Measurements from ENCODE around the gene CARMIL3. TPM values are rescaled to one million over a fixed set of nuclear protein-coding genes. Genes with fewer than 3 reads are reported as not detected.

Gene CARMIL3
- polyA plus RNA-seq, 5 donors = 0.72 to 1.7 (median 1.1) TPM

GRCh38 chr14:24074625-24075484 is 23.0 kb downstream of the CARMIL3 start:
- no peak for DNase-seq

DNA sequence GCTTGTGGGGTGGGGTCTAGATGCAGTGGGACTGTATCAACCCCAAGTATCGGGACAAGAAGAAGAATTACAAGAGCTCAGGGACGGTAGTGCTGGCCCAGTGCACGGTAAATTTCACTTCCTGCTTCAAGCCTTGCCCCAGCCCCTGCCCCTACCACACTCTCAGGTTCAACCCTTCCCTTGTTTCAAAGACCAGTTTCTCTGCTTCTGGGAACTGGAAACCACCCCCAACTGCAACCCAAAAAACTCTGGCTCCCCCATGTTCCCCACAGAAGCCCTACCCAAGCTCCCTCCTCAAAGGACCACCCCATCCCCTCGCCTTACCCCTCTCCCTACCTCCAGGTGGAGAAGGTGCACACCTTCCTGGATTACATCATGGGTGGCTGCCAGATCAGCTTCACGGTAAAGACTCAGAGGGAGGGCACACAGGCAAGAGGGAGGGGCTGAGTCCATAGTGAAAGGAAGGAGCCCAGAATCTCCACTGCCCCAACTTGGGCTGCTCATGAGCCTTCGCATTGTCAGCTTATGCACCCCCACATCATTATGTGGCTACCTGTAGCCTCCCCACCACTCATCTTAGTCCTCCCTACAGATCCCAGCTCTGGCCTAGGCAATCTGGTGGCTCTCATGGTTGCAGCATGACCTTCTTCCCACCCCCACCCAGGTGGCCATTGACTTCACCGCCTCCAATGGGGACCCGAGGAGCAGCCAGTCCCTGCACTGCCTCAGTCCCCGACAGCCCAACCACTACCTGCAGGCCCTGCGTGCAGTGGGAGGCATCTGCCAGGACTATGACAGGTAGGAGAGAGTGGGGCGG is 23.9 kb downstream of the CARMIL3 start:
- no peak for DNase-seq

DNA sequence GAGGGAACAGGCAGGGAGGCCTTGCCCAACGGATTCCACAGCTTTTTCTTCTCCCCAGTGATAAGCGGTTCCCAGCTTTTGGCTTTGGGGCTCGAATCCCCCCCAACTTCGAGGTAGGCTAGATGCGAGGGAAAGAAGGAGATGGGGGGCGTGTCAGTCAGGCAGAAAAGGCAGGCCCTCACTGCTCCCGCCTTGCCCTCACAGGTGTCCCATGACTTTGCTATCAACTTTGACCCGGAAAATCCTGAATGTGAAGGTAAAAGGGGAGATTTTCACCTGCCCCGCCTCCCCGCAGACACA is 24.4 kb downstream of the CARMIL3 start:
- DNase-seq = no peak

GRCh38 chr14:24077086-24077485 is 25.3 kb downstream of the CARMIL3 start:
- no peak for DNase-seq

DNA sequence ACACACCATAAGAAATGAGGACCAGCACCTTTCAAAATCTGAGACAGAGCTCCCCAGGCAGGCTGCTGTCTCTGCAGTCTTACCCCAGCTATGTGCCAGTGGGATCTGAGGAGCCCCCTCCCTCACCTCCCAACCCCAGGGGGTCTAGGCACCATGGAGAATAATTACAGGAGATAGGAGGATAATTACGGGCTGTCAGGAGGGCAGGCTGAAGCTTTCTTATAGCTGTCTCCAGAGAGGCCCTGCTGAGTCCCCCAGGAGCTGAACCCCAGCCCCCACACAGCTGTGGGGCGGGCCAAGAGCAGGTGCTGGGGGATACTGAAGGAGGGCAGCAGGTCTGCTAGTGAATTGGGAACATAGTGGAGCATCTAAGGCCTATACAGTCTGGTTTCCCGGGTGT is 26.3 kb downstream of the CARMIL3 start:
- no peak for DNase-seq

GRCh38 chr14:24079491-24080141 is 27.8 kb downstream of the CARMIL3 start:
- DNase-seq = no peak

DNA sequence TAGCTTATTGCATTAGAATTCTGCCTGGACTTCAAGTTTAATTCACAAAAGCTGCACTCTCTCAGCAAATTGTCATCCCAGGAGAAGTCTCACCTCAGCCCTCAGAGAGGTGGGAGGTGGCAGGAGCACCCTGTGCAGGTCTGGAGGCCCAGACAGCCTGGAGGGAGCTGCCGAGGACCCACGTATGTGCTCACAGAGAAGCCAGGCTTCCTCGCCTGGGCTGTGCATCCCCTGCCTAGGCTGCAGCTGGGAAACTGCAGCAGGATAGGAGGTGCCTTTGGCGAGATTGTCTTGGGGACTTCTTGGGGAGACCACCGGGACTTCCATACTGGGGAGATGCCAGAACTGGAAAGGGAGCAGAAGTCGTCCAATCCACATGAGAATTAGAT is 28.3 kb downstream of the CARMIL3 start:
- DNase-seq = no peak

- peak; percentile 27 to 31 for DNase-seq
Measured at GRCh38 chr14:24080888-24081738, 29.3 kb downstream of the CARMIL3 start.

DNA sequence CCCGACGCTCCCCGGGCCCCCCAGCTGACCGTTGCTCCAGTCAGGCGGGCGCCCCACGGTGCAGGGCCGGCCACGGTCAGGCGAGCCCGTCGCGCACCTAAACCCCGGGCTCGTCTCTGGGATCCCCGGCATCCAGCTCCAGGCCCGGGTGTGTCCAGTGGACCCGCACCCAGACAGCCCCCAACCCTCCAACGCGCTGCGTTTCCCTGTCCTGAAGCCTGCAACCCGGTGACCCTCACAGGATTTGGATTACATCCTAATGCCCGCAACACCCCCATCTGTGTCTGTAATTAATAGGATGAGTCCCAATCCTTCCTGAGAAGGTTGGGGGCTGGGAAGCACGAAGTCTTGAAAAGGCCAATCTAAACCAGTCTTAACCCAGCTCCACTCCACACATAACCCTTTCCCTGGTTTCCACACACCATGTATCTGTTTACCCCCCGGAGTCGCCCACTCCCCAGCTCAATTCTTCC is 30.0 kb downstream of the CARMIL3 start:
- DNase-seq = no peak

DNA sequence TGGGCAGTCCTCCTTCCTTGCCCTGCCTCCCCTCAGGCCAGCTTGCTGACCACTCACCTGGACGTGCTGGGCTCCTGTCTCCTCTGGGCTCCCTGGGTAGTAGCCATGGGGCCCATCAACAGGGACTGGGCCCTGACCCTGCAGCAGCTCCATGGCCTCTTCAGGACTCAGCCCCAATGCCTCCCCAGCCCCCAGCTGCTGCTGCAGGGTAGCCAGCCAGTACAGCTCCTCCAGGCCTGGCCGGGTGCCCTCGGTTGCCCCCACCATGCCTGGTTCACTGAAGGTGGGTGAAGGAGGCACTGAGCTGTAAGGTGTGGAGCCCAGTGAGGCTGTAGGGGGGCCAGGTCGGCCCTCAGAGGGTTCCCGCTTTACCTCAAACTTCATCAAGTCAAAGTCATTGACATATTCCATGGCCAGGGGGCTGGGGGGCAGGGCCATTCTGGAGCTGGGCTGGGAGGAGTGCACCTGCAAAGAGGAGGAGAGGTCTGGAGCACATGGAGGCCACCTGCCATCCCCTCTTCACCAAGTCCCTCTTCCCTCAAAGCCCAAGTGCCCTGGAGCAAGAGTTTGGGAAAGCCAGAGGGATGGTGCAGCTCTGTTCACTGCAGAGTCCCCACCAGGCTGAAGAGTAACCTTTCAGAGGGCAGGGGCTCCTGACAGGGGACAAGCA is 30.7 kb downstream of the CARMIL3 start:
- DNase-seq = no peak

DNA sequence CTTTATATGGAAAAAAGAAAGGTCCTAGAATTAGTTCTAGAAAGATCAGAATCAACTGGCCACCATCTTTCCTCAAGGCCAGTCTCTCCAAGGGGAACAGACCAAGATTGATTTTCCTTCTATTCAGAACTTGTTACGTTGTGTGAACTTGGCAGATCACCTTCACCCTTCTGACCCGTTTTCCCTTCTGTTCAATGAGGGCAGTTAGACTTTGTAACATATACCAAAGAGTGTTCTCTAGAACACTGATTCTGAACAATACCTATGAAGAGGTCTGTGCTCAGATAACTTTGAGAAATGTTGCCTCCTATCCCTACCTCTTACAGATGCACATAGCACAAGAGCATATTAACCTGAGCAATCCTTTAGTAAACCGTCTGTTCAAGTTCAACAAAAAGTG is 31.7 kb downstream of the CARMIL3 start:
- DNase-seq = no peak

DNA sequence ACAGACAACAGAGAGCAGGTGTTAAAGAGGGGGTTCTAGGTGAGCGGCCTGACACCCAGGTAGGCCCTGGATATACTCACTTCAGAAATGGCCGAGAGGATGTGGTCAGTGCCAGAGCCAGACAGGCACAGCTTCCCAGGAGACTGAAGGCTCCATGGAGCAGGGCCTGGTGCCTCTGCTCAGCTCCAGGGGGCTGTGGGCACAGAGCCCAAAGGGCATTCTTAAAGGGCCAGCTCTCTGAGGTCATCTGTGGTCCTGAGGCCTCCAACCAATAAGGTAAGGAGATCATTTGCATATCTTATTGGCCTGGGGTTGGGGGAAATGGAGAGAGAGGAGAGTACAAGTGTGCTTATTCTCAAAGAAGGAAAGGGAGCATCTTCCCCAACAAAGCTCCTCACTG is 32.6 kb downstream of the CARMIL3 start:
- no peak for DNase-seq

GRCh38 chr14:24085215-24085614 is 33.4 kb downstream of the CARMIL3 start:
- no peak for DNase-seq

DNA sequence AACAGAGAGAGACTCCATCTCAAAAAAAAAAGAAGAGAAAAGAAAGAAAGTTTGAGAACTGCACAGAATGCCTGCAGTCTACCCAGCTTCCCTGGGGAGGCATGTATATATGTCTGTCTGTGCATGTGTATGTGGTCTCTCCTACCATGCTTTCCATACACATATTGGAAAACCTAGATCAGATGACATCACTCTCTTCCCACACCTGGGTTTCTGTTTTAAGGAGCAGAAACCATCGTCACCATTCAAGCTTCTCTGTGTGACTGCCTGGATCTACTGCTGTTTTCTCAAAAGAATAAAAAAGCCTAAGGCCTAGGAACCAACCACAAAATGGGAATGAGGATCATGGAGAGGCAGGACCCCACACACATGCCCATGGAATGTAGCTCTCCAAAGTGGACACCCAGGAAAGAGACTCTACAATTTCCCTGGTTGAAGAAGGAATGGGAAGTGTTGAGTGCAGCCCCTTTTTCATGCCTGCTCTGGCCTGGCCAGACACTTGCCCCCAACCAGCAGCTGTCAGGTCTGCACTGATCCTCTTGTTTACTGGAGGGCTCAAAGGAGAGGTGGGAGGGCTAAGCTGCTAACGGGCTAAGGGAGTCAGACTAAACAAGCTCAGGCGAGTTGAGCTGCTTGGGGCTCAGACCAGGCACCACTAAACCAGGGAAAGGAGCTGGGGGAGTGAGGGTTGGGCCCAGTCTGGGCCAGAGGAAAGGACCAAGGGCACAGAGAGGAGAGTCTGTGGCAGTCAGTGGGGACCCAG is 34.6 kb downstream of the CARMIL3 start:
- DNase-seq = no peak

DNA sequence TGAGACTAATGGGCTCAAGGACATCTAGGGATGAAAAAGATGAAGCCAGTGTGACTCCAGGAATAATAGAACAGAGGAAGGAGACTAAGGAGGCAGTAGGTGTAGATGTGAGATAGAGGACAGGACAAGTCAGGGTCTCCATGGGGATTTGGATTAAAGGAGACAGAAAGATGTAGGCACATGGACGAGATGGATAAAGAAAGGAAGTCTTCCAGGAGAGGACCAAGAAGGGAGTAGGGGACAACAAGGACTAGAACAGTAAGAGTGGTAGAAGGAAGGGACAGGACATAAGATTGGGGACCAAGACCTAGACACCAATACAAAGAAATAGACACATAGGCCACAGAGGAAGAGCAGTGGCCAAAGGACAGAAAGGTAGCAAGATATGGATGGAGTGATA is 35.2 kb downstream of the CARMIL3 start:
- no peak for DNase-seq

GRCh38 chr14:24088095-24088494 is 36.3 kb downstream of the CARMIL3 start:
- no peak for DNase-seq

GRCh38 chr14:24089890-24090289 is 38.1 kb downstream of the CARMIL3 start:
- no peak for DNase-seq

DNA sequence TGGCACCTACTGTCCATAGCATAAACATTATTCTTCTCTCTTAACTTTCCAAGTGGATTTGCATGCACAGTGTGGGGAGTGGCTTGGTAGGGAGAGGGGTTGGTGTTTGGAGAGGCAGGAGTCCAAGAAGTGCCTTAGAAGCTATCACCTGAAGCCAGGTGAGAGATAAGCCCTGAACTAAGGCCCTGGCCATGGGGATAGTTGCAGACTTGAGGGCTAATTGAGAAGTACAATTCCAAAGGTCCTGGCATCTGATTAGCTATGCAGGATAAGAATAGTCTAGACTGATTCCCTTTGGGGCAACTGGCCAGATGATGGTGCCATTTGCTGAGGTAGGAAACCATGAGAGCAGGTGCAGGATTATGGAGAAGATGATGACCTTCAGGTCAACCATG is 40.3 kb downstream of the CARMIL3 start:
- DNase-seq = peak in 1 of 2 donors; percentile 16

DNA sequence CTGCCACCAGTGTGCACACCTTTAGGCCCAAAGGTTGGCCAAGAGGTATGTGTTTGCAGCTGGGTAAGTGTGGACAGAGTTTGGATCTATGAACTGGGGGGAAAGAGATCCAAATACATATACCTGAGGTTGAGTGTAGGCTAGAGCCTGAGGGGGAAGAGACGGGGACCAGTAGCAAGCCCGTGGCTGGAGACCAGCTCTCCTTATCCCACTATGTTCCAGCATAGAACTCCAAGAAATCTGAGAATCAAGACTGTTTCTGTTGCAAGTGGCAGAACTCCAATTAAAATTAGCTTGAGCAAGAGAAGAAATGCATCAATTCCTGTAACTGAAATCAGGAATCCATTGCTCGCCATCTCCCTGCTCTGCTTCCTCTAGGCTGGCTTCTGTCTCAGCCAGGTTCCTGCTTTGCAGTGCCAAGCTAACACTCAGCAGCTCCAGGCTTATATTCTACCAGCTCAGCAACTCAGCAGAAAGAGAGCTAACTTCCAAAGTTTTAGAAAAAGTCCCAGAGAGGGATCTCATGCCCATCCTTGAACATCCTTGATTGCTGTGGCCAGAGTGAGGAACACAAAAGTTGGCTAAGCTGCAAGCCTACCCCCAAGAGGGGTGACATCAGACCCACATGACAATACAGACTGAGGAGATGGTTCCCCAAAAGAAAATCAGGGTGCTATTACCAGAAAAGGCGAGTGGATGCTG is 40.8 kb downstream of the CARMIL3 start:
- no peak for DNase-seq
